Tibial artery (tissue), 4 donors: Measurements from ENCODE around the gene BCL11B.

ENCODE experiments used
- DNase-seq, 2 donors: peaks; one replicate each; pipeline ENCODE4 v3.0.0-alpha.2; 2019
- H3K27ac ChIP-seq, 2 donors: fragments of 200-600 bp; sonication (generic) in 1 of 2; 1 replicate in 1 of 2; 2 replicates in 1 of 2; pipeline ENCODE4 v1.5.1; 2018 to 2019; ENCODE audit warnings: mild to moderate bottlenecking in 1 of 2
- H3K27me3 ChIP-seq, 2 donors: fragments of 200-600 bp; sonication (generic) in 1 of 2; one replicate each; pipeline versions ENCODE4 v1.5.1 to v1.6.0; 2016 to 2019
- H3K36me3 ChIP-seq, 3 donors: fragments of 200-600 bp; sonication (generic) in 2 of 3; one replicate each; pipeline ENCODE4 v1.5.1; 2016 to 2019; ENCODE audit warnings: mild to moderate bottlenecking in 2 of 3
- H3K4me1 ChIP-seq, 4 donors: fragments of 200-600 bp; sonication (generic) in 2 of 4; 1 replicate in 3 of 4; 2 replicates in 1 of 4; pipeline ENCODE4 v1.5.1; 2016 to 2019
- H3K4me3 ChIP-seq, 2 donors: fragments of 200-600 bp; sonication (generic) in 1 of 2; 1 replicate in 1 of 2; 2 replicates in 1 of 2; pipeline ENCODE4 v1.5.1; 2018 to 2019; ENCODE audit warnings: mild to moderate bottlenecking in 2 of 2
- H3K9me3 ChIP-seq, 3 donors: fragments of 200-600 bp; sonication (generic) in 1 of 3; one replicate each; pipeline ENCODE4 v1.5.1; 2016 to 2019
- intact Hi-C: fragments of 100-400 bp; cut with DNase I; formaldehyde crosslinking; loops from one replicate; pipeline ENCODE4 v1.15.0; 2023; ENCODE audit warnings: low total_unique reads
- TF ChIP-seq, protein P1 (sequence below), 2 experiments: fragments of 200-600 bp in 1 of 2; fragments of 450-650 bp in 1 of 2; IDR thresholded peaks; one replicate each; pipeline ENCODE4 v1.5.1; 2017 to 2019; ENCODE audit warnings: antibody characterized with exemption in 2 of 2, mild to moderate bottlenecking in 1 of 2, moderate library complexity in 1 of 2

The BCL11B gene

DNA sequence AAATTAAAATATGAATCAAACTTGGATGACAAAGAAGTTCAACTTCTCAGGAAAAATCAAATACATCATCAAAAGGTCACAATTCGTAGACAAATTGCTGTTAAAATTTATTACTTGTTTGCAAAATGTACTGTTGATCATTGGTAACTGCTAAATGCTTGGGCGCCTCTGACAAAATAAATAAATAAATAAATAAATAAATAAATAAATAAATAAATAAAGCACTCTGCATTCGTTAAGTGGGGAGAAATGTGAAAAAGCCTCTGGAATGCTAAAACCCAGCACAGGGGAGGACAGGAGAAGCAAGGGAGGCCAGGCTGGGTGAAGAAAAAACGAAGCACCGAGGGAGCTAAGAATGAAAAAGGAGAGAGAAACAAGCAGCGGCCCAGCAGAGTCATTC lies 115.2 kb downstream of the BCL11B start:
- Histone ChIP-seq H3K36me3 (no peaks in the 10 kb centered on the region), H3K27me3 (peaks cover 0 to 26% of the 10 kb centered on the region in 2 donors), H3K4me3 (no peak overlapping the region), H3K9me3 (peaks cover 0 to 5% (median 0%) of the 10 kb centered on the region in 3 donors), H3K4me1 (peaks cover 0 to 16% (median 14%) of the 10 kb centered on the region in 4 donors), H3K27ac (no peak overlapping the region)
- TF ChIP-seq, protein P1, sequence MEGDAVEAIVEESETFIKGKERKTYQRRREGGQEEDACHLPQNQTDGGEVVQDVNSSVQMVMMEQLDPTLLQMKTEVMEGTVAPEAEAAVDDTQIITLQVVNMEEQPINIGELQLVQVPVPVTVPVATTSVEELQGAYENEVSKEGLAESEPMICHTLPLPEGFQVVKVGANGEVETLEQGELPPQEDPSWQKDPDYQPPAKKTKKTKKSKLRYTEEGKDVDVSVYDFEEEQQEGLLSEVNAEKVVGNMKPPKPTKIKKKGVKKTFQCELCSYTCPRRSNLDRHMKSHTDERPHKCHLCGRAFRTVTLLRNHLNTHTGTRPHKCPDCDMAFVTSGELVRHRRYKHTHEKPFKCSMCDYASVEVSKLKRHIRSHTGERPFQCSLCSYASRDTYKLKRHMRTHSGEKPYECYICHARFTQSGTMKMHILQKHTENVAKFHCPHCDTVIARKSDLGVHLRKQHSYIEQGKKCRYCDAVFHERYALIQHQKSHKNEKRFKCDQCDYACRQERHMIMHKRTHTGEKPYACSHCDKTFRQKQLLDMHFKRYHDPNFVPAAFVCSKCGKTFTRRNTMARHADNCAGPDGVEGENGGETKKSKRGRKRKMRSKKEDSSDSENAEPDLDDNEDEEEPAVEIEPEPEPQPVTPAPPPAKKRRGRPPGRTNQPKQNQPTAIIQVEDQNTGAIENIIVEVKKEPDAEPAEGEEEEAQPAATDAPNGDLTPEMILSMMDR (IDR thresholded peaks at IDR 0.05): no peak
- intact Hi-C loops: no loop called here
- DNase-seq: no peak

DNA sequence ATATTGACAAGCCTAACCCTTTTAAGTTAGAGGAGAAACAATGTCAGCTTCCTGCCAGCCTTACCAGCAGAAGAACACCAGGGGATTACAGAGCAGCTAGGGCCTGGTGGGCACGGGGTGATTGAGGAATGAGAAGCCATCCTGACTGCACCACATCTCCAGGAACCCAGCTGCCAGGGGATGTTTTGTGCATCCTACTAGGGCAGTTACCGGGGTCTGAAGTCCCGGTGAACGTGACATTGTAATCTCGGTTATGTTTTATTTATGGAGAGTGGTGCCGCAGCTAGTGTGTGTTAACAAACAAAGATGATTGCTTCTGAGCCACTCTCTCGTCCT lies 115.9 kb downstream of the BCL11B start:
- peak in 1 of 2 donors; percentile 7 for DNase-seq
- H3K9me3 ChIP-seq: no peaks in the 10 kb centered on the region
- H3K27me3 ChIP-seq: peaks cover 0 to 26% of the 10 kb centered on the region in 2 donors
- H3K36me3 ChIP-seq: no peaks in the 10 kb centered on the region
- no peak overlapping the region for H3K27ac ChIP-seq
- no peak overlapping the region for H3K4me3 ChIP-seq
- intact Hi-C loops: no loop called here
- H3K4me1 ChIP-seq: peaks cover 0 to 16% (median 14%) of the 10 kb centered on the region in 4 donors
- TF ChIP-seq, protein P1 (IDR thresholded peaks at IDR 0.05): no peak

DNA sequence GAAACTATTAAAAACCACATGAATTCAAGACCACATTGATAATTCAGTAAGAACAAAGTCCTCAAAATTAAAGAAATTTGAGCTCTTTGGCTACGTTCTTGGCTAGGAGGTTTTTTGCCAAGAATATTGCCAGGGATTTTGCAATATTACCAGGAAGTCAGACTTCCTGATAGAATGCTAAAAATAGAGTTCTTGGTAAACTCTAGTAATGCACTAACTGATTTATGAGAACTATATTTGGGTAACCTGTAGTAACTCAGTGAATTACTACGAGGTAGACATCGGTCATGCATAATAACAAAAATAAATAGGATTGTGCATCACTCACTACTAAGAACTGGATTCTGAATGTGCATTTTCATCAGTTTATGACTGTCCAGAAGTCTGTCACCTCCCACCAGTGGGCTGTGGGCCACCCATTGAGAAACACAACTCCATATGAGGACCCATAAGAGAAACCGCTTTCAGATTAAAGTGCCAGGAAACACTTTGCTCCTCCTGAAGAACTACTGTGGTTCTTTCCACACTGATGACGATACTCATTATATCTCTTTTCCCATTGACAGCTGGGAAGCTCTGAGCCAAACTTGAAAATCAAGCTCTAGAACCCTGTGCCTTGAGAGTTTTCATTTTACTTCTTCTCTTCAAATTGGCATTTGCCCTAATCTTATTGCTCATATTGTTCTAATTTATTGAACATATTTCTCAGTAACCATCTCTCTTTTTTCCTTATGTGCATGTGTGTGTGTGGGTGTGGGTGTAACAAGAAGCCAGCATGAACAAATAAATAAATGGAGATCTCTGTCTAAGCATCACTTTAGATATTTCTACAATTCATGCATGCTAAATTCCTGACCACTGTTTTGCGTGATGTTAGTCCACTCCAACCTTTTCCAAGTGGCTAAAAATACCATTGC lies 116.6 kb downstream of the BCL11B start:
- DNase-seq: peak in 1 of 2 donors; percentile 57
- no peak overlapping the region for H3K27ac ChIP-seq
- TF ChIP-seq, protein P1 (IDR thresholded peaks at IDR 0.05): no peak
- H3K4me1 ChIP-seq: peaks cover 0 to 16% (median 14%) of the 10 kb centered on the region in 4 donors
- H3K4me3 ChIP-seq: no peak overlapping the region
- H3K27me3 ChIP-seq: peaks cover 0 to 26% of the 10 kb centered on the region in 2 donors
- no peaks in the 10 kb centered on the region for H3K36me3 ChIP-seq
- no peaks in the 10 kb centered on the region for H3K9me3 ChIP-seq
- intact Hi-C loops: no loop called here

DNA sequence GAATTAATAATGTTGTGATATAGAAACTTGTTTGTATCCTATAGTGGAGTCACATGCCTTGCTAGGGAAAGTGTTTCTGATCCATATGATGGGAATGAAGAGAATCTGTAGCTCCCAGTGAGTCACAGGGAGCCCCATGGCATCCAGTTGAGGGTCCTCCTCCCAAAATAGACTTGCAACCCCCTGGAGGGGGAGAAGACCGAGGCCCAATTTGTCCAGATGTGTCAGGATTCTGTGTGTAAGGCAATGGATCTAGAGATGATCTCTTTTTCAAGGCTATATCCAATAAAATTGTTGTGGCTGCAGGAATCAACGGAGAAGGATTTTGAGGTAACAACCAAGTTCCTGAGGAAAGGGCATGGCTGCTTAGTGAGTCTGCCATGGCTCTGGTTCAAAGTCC lies 121.8 kb downstream of the BCL11B start:
- TF ChIP-seq, protein P1 (IDR thresholded peaks at IDR 0.05): no peak
- peaks cover 0 to 6% (median 3%) of the 10 kb centered on the region in 4 donors for H3K4me1 ChIP-seq
- H3K9me3 ChIP-seq: no peaks in the 10 kb centered on the region
- DNase-seq: no peak
- H3K4me3 ChIP-seq: no peak overlapping the region
- H3K27me3 ChIP-seq: peaks cover 0 to 15% of the 10 kb centered on the region in 2 donors
- intact Hi-C loops: no loop called here
- H3K36me3 ChIP-seq: no peaks in the 10 kb centered on the region
- no peak overlapping the region for H3K27ac ChIP-seq

DNA sequence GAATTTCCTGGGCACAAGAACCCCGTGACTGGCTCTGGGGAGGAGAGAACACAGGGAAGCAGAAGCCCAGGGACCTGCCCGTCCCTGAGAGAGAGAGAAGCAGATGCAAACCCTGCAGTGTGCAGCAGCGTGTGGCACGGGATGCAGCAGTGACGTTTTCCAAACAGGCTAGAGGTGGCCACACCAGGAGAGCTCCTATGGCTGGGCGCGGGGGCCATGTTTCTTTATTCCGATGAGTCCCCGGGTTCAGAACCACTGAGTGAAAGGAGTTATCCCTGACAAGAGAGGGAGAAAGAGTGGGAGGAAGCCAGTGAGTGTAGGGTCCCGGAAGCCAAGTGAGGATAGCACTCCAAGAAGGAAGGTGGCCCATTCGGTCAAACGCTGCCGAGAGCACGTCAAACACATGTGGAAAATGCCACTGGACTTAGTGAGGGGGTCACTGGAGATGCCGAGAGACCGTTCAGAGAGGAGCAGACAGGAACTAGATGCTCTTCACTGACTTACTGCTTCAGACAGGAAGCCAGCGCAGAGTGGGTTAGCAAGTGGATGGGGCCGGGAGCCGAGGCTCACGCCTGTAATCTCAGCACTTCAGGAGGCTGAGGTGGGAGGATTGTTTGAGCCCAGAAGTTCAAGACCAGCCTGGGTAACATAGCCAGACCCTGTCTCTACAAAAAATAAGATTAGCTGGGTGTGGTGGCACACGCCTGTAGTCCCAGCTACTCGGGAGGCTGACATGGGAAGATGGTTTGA lies 123.0 kb downstream of the BCL11B start:
- TF ChIP-seq, protein P1 (IDR thresholded peaks at IDR 0.05): no peak
- Histone ChIP-seq H3K27ac (no peak overlapping the region), H3K36me3 (no peaks in the 10 kb centered on the region), H3K9me3 (no peaks in the 10 kb centered on the region), H3K27me3 (peaks cover 0 to 15% of the 10 kb centered on the region in 2 donors), H3K4me1 (no peaks in the 10 kb centered on the region), H3K4me3 (no peak overlapping the region)
- DNase-seq: peak in 1 of 2 donors; percentile 10
- intact Hi-C loops: no loop called here
